Peyer's patch (tissue), 4 donors: ENCODE results near the gene TMEM258.

Experiments
- CTCF ChIP-seq, 6 experiments: fragments of 450-650 bp in 4 of 6; fragments of 200-600 bp in 2 of 6; sonication (generic) in 1 of 6; IDR thresholded peaks; one replicate each; pipeline ENCODE4 v1.5.1; 2017 to 2019; ENCODE audit warnings: antibody characterized with exemption in 6 of 6, mild to moderate bottlenecking in 3 of 6, moderate library complexity in 1 of 6
- POLR2A ChIP-seq, 2 donors: fragments of 450-650 bp; IDR thresholded peaks; one replicate each; pipeline ENCODE4 v1.5.1; 2017; ENCODE audit warnings: antibody characterized with exemption in 2 of 2, mild to moderate bottlenecking in 2 of 2, moderate library complexity in 2 of 2

- TF ChIP-seq POLR2A (IDR thresholded peaks at IDR 0.05) (no peak), CTCF (IDR thresholded peaks at IDR 0.05) (no peak)
Observed at GRCh38 chr11:61785837-61786402, 6.5 kb downstream of the TMEM258 start.
